Measurements from ENCODE around the gene ST6GALNAC4. TPM values are rescaled to one million over a fixed set of nuclear protein-coding genes. Genes with fewer than 3 reads are reported as not detected.
A peak's percentile ranks its signal among the peaks of the same experiment; 100 is the strongest.

ST6GALNAC4 gene
- total RNA-seq, 1 experiment from 2014 or later = 15.4 TPM

GRCh38 chr9:127893392-127893791 lies 23.4 kb downstream of the ST6GALNAC4 start:
- Mint-ChIP-seq H3K27me3 (ENCODE audit: low read depth) (no peaks in the 10 kb centered on the region), H3K27ac (no peak overlapping the region), H3K9me3 (peaks cover 9% of the 10 kb centered on the region in 2 experiments; a peak in 3 of 5 replicates), H3K4me3 (peak overlapping the region in 1 of 2 experiments; percentile 29; a peak in 2 of 5 replicates), H3K36me3 (ENCODE audit: insufficient read depth in 1 of 3, low read depth in 3 of 3) (peaks cover 45 to 68% (median 63%) of the 10 kb centered on the region in 3 experiments), H3K4me1 (peaks cover 8 to 12% of the 10 kb centered on the region in 2 experiments)
- no peak overlapping the region for H2AK5ac ChIP-seq (ENCODE audit: insufficient read length, low read length)
- no peak overlapping the region for H3K18ac ChIP-seq (ENCODE audit: insufficient read length, low read depth, low read length)
- H3K56ac ChIP-seq (ENCODE audit: insufficient read length, low read depth, low read length) = no peak overlapping the region
- no peak for TF ChIP-seq CTCF (conservative IDR thresholded peaks at IDR 0.05)
- H4K5ac ChIP-seq (ENCODE audit: insufficient read length, low read depth, low read length) = no peak overlapping the region
- no peak overlapping the region for H2BK20ac ChIP-seq (ENCODE audit: low read depth, low read length, poor library complexity, severe bottlenecking)
- no peak overlapping the region for H3K23ac ChIP-seq (ENCODE audit: insufficient read length, low read depth, low read length)
- no peak overlapping the region for H2AFZ ChIP-seq (ENCODE audit: low read length)
- no peak overlapping the region for H4K91ac ChIP-seq (ENCODE audit: insufficient read length, low read depth, low read length)
- no peak overlapping the region for H2BK120ac ChIP-seq (ENCODE audit: low read depth, low read length, poor library complexity, severe bottlenecking)
- H2BK12ac ChIP-seq (ENCODE audit: insufficient read length, low read depth, low read length) = no peak overlapping the region
- no peak overlapping the region for H4K8ac ChIP-seq (replicated peaks; ENCODE audit: insufficient read length, low read depth, low read length)
- no peaks in the 10 kb centered on the region for H3K79me1 ChIP-seq (ENCODE audit: insufficient read depth, low read depth, low read length, poor library complexity, severe bottlenecking)
- no peaks in the 10 kb centered on the region for H4K20me1 ChIP-seq (ENCODE audit: control insufficient read depth, insufficient read depth, insufficient read length)
- H3K4me1 ChIP-seq (ENCODE audit: insufficient read depth, low read length) = no peaks in the 10 kb centered on the region; the same call in 1 of the 2 replicates
- no peaks in the 10 kb centered on the region for H3K27me3 ChIP-seq (ENCODE audit: insufficient read depth, low read length)
- H3K27ac ChIP-seq (ENCODE audit: insufficient read length, low read depth, low read length) = no peak overlapping the region
- H2BK15ac ChIP-seq (ENCODE audit: low read depth, low read length) = no peak overlapping the region
- DNase-seq = no peak
- WGBS (ENCODE audit: extremely low coverage, insufficient read length, low lambda C conversion rate) = no CpG with 5 or more reads among the region's 4 CpGs
- H3K9ac ChIP-seq (ENCODE audit: extremely low read depth, insufficient read length, low read length) = no peak overlapping the region
- no peak overlapping the region for H3K14ac ChIP-seq (ENCODE audit: insufficient read depth, low read length)
- H3K23me2 ChIP-seq (ENCODE audit: insufficient read length, low read depth, low read length, poor library complexity, severe bottlenecking) = peaks cover under 1% of the 10 kb centered on the region
- H3K79me2 ChIP-seq (ENCODE audit: insufficient read depth, low read length) = no peaks in the 10 kb centered on the region
- H2BK5ac ChIP-seq (ENCODE audit: insufficient read length, low read length) = no peak overlapping the region
- no peak overlapping the region for H3K4me2 ChIP-seq (ENCODE audit: insufficient read depth, insufficient read length, low read length)
- H3K9me3 ChIP-seq (ENCODE audit: control insufficient read depth, low read depth, low read length) = no peaks in the 10 kb centered on the region
- H3K4ac ChIP-seq (ENCODE audit: low read depth, low read length) = no peak overlapping the region
- H3T11ph ChIP-seq (ENCODE audit: low read length) = no peak overlapping the region

Data from H9 (cell line).